SH-SY5Y (cell line): ENCODE data around the gene WDR64.

Experiments
- GATA2 ChIP-seq: IDR thresholded peaks from 2 replicates; pipeline ENCODE4 v1.6.1; 2011; ENCODE audit warnings: mild to moderate bottlenecking, low read depth, low read length
- GATA3 ChIP-seq: IDR thresholded peaks from 2 replicates; pipeline ENCODE4 v1.6.1; 2011; ENCODE audit warnings: low read depth, mild to moderate bottlenecking, low read length, moderate library complexity

GRCh38 chr1:241652012-241652411, at the start of gene WDR64:
- TF ChIP-seq GATA3 (no peak), GATA2 (no peak)
